ENCODE data around the gene NOL6.

NOL6 gene

DNA sequence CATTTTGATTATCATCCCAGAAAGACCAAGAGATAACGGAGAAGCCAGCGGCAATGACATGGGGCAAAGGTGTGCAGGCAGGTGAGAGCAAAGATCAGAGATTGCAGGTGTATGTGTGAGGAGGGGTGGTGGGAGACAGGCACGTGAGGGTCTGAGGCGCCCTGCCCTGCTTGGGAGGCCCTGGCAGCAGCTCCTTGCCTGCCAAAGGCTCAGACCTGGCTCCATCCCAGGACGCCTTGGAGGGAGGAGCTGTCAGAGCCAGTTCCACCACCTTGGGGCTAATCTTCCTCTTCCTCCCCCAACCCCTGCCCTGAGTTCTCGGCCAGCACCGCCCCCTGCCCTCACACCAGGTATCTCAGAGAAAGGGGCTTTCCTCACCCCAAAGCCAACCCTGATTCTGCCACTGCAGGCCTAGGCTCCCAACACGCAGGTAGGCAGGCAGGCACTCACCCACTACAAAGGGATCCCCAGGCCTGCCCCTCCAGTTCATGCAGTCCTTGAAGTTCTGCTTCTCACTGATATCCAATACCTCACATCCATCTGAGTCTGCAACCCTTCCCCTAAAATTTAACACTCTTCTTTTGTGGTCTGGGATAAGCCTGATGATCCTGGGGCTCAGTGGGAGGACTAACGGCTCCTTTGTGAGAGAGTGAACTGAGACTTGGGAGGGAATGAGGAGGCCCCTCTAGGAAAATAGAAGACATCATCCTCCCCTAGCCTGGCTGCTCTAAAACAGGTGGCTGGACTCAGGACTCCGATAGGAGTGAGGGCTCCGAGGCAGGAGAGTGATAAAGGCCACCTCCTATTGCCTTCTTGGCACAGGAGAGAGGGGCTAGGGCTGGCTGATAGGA lies 28.1 kb downstream of the NOL6 start:
- H3K4me3 ChIP-seq (ENCODE audit: insufficient read depth, low read depth, low read length) = no peak overlapping the region
- no peaks in the 10 kb centered on the region for H3K9me3 ChIP-seq (ENCODE audit: control insufficient read depth, low read length)
- H3K4me1 ChIP-seq (ENCODE audit: control insufficient read depth, insufficient read depth, low read length) = peaks cover 17% of the 10 kb centered on the region
- H3K36me3 ChIP-seq (ENCODE audit: control insufficient read depth, insufficient read depth, low read length) = no peaks in the 10 kb centered on the region
- H3K27me3 ChIP-seq (ENCODE audit: control insufficient read depth, insufficient read depth, low read length, poor library complexity, severe bottlenecking) = peaks cover 32% of the 10 kb centered on the region
- WGBS, 2 experiments = 63 to 70% methylated on average over 11 of the region's 11 CpGs
- no peak overlapping the region for H3K27ac ChIP-seq (ENCODE audit: insufficient read depth, low read depth, low read length, poor library complexity, severe bottlenecking)

DNA sequence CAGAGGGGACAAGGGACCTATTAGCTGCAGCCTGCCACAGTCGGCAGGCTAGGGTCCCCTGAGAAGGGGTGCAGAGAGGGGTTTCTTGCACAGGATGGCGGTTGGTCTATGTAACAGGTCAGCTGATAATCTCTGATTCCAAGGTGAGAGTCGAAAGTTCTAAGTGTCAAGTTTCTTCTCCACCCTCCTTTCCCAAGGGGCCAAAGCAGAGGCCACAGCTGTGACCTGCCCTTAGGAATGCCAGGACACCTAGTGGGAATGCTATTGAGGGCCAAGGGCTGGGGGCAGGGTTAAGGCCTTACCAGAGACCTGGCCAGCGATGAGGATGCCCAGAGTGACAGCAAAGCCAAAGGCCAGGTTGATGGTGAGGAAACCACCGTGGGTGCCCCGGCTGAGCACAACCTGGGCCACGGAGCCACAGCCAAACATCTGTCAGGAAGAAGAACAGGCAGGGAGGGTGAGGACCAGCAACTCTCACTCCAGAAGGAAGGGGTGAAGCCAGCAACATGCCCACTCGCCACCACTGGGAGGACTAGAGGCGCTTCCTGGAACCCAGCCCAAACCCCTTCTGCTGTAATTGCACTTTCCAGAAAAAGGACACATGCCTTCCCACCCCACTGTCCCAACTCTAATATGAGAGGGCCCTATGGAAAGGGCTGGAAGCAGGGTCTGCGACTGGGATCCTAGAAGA lies 30.1 kb downstream of the NOL6 start:
- Histone ChIP-seq H3K27me3 (ENCODE audit: control insufficient read depth, insufficient read depth, low read length, poor library complexity, severe bottlenecking) (peaks cover 28% of the 10 kb centered on the region), H3K9me3 (ENCODE audit: control insufficient read depth, low read length) (no peaks in the 10 kb centered on the region), H3K36me3 (ENCODE audit: control insufficient read depth, insufficient read depth, low read length) (no peaks in the 10 kb centered on the region), H3K27ac (ENCODE audit: insufficient read depth, low read depth, low read length, poor library complexity, severe bottlenecking) (no peak overlapping the region), H3K4me3 (ENCODE audit: insufficient read depth, low read depth, low read length) (no peak overlapping the region), H3K4me1 (ENCODE audit: control insufficient read depth, insufficient read depth, low read length) (peaks cover 17% of the 10 kb centered on the region)
- 83 to 84% methylated on average over 10 of the region's 10 CpGs for WGBS, 2 experiments

DNA sequence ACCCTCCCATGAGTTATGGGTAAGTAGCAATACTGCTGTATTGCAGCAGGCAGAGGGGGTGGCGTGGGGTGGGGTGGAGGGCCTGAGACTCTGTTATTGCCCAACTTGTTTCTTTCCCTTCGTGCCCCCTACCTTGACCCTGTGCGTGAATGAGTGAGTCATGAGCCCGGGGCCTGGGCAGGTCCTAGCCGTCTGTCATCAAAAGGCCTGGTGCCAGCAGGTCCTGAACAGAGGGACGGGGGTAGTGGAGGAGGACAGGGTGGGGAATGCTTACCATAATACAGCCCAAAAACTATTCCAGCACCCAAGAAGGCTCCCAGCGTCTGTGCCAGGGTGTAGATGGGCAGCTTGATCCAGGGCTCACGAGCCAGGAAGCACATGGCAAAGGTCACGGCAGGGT lies 30.7 kb downstream of the NOL6 start:
- WGBS, 2 experiments = 88 to 92% methylated on average over 9 of the region's 9 CpGs
- H3K36me3 ChIP-seq (ENCODE audit: control insufficient read depth, insufficient read depth, low read length) = no peaks in the 10 kb centered on the region
- no peaks in the 10 kb centered on the region for H3K9me3 ChIP-seq (ENCODE audit: control insufficient read depth, low read length)
- H3K27me3 ChIP-seq (ENCODE audit: control insufficient read depth, insufficient read depth, low read length, poor library complexity, severe bottlenecking) = peaks cover 22% of the 10 kb centered on the region
- peaks cover 17% of the 10 kb centered on the region for H3K4me1 ChIP-seq (ENCODE audit: control insufficient read depth, insufficient read depth, low read length)
- no peak overlapping the region for H3K4me3 ChIP-seq (ENCODE audit: insufficient read depth, low read depth, low read length)
- no peak overlapping the region for H3K27ac ChIP-seq (ENCODE audit: insufficient read depth, low read depth, low read length, poor library complexity, severe bottlenecking)

DNA sequence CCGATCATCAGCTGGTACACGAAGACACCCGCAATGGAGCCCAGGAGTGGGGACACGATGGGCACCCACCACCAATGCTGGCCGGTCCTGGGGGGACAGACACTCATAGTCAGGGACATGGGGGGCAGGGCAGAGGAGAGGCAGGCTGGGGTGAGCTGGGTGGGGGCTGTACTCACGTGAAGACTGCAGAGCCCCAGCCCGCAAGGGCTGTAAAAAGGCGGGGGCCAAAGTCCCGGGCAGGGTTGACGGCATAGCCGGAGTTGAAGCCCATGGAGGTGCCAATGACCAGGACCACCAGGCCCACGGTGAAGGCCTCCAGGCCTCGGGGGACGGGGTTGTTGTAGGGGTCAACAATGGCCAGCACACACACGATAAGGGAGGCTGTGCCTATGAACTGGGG lies 31.6 kb downstream of the NOL6 start:
- Histone ChIP-seq H3K27ac (ENCODE audit: insufficient read depth, low read depth, low read length, poor library complexity, severe bottlenecking) (no peak overlapping the region), H3K4me1 (ENCODE audit: control insufficient read depth, insufficient read depth, low read length) (peaks cover 14% of the 10 kb centered on the region), H3K4me3 (ENCODE audit: insufficient read depth, low read depth, low read length) (no peak overlapping the region), H3K36me3 (ENCODE audit: control insufficient read depth, insufficient read depth, low read length) (no peaks in the 10 kb centered on the region), H3K27me3 (ENCODE audit: control insufficient read depth, insufficient read depth, low read length, poor library complexity, severe bottlenecking) (peaks cover 13% of the 10 kb centered on the region), H3K9me3 (ENCODE audit: control insufficient read depth, low read length) (no peaks in the 10 kb centered on the region)
- WGBS, 2 experiments = 94% methylated on average over 15 of the region's 15 CpGs

DNA sequence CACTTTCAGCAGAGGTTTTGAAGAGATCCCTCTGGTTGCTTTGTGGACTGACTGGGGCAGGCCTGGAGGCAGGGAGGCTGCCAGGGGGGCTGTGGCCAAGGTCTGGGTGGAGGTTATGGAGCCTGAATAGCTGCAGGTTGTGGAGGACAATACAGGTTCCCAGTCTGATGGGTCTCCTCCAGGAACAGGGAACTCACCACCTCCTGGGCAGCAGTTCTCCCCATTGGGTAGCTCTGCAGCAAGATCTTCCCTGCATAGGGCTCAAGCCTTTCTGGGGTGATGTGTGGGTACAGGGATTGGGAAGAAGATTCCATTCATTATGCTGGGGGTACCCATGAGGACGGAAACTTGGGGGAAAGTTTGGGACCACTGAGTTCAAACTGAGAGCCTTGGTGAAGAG lies 33.1 kb downstream of the NOL6 start:
- 88 to 89% methylated on average over 1 of the region's 1 CpG for WGBS, 2 experiments
- H3K27ac ChIP-seq (ENCODE audit: insufficient read depth, low read depth, low read length, poor library complexity, severe bottlenecking) = no peak overlapping the region
- no peaks in the 10 kb centered on the region for H3K9me3 ChIP-seq (ENCODE audit: control insufficient read depth, low read length)
- no peak overlapping the region for H3K4me3 ChIP-seq (ENCODE audit: insufficient read depth, low read depth, low read length)
- no peaks in the 10 kb centered on the region for H3K36me3 ChIP-seq (ENCODE audit: control insufficient read depth, insufficient read depth, low read length)
- peaks cover 7% of the 10 kb centered on the region for H3K4me1 ChIP-seq (ENCODE audit: control insufficient read depth, insufficient read depth, low read length)
- H3K27me3 ChIP-seq (ENCODE audit: control insufficient read depth, insufficient read depth, low read length, poor library complexity, severe bottlenecking) = no peaks in the 10 kb centered on the region

DNA sequence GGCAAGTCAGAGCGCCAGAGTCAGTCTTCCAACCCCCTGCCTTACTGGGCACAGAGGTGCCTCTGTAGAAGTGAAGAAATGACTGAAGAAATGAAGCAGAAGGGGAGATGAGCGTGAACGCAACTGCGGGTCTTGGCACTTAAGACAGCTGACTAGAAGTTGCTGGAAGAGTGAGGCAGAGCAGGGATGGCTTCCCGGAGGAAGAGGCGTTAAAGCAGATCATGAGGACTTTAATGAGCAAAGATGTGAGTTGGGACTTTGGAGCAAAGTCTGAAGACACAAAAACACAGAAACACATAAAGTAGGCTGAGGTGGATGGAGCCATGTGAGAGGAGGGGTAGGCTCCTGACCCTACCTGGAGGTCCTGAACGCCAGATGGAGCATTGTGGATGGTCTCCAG lies 33.5 kb downstream of the NOL6 start:
- Histone ChIP-seq H3K4me3 (ENCODE audit: insufficient read depth, low read depth, low read length) (no peak overlapping the region), H3K27ac (ENCODE audit: insufficient read depth, low read depth, low read length, poor library complexity, severe bottlenecking) (no peak overlapping the region), H3K4me1 (ENCODE audit: control insufficient read depth, insufficient read depth, low read length) (peaks cover 3% of the 10 kb centered on the region), H3K9me3 (ENCODE audit: control insufficient read depth, low read length) (no peaks in the 10 kb centered on the region), H3K36me3 (ENCODE audit: control insufficient read depth, insufficient read depth, low read length) (no peaks in the 10 kb centered on the region), H3K27me3 (ENCODE audit: control insufficient read depth, insufficient read depth, low read length, poor library complexity, severe bottlenecking) (no peaks in the 10 kb centered on the region)
- 94% methylated on average over 7 of the region's 7 CpGs for WGBS, 2 experiments

DNA sequence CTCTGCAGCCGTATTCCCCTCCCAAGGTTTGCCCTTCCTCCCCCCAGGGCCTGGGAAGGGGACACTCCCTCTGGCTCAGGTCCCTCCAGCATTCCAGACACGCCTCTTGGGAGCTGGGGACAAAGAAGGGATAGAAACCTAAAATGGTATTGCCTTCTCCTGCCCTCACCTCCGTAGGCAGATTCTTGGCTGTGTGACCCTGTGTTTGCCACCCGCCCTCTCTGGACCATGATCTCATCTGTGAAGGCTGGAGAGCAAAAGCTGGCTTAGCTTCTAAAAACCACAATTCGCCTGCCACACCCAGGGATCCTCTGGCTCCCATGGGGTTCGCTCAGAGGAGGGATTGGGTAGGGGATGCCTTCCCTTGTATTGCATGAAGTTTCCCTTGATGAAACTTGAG lies 34.0 kb downstream of the NOL6 start:
- Histone ChIP-seq H3K36me3 (ENCODE audit: control insufficient read depth, insufficient read depth, low read length) (no peaks in the 10 kb centered on the region), H3K9me3 (ENCODE audit: control insufficient read depth, low read length) (no peaks in the 10 kb centered on the region), H3K27ac (ENCODE audit: insufficient read depth, low read depth, low read length, poor library complexity, severe bottlenecking) (no peak overlapping the region), H3K4me1 (ENCODE audit: control insufficient read depth, insufficient read depth, low read length) (no peaks in the 10 kb centered on the region), H3K27me3 (ENCODE audit: control insufficient read depth, insufficient read depth, low read length, poor library complexity, severe bottlenecking) (no peaks in the 10 kb centered on the region), H3K4me3 (ENCODE audit: insufficient read depth, low read depth, low read length) (no peak overlapping the region)
- 76 to 77% methylated on average over 6 of the region's 6 CpGs for WGBS, 2 experiments

DNA sequence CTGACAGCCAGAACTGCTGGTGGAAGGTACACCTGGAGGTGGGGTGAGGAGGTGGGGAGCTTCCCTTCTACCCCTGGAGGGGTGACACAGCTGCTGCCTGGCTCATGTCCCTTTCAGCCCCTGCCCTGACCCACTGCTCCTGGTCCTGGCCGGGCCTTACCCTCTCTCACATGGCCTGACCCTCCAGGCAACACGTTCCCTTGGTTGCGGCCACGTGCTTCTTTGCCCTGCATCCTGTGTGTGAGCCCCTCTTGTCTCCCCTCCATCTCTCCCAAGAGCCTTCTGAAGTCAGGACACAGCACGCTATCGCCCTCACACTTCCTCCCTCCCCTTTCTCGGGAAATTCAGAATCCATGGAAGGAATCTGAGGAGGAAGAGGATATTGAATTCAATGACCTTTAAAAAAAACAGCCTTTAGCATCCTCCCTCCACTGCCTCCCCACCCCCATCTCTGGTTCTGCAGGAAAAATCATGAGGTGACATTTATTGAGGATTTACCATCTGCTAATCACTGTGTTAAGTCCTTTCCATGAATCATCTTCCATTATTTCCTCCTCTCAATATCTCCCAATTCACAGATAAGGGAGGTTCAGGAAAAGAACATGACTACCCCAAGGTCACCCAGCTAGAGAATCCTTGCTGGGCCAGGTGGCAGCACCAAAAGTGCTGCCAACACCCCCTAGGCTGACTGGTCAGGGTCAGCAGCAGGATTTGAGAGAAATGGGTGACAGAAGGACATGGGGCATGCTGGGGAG lies 34.6 kb downstream of the NOL6 start:
- no peaks in the 10 kb centered on the region for H3K27me3 ChIP-seq (ENCODE audit: control insufficient read depth, insufficient read depth, low read length, poor library complexity, severe bottlenecking)
- no peak overlapping the region for H3K27ac ChIP-seq (ENCODE audit: insufficient read depth, low read depth, low read length, poor library complexity, severe bottlenecking)
- WGBS, 2 experiments = 81 to 85% methylated on average over 6 to 7 of the region's 7 CpGs
- no peaks in the 10 kb centered on the region for H3K9me3 ChIP-seq (ENCODE audit: control insufficient read depth, low read length)
- H3K4me3 ChIP-seq (ENCODE audit: insufficient read depth, low read depth, low read length) = no peak overlapping the region
- no peaks in the 10 kb centered on the region for H3K36me3 ChIP-seq (ENCODE audit: control insufficient read depth, insufficient read depth, low read length)
- no peaks in the 10 kb centered on the region for H3K4me1 ChIP-seq (ENCODE audit: control insufficient read depth, insufficient read depth, low read length)

DNA sequence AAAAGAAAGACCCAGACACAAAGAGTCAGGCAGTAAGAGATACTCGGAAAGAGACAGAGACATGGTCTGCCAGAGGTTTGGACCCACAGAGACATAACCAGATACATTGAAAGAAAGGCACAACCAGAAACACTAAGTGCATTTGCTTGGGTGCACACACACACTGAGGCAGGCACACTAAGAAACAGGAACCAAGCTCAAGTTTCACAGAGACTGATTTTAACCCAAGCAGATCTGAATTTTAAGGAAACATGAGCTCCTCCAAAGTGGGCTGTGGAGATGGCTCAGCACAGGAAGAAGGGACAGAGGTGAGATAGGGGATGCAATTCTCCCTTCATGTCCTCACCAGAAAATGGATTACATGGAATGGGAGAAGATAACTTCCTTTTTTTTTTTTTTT lies 35.8 kb downstream of the NOL6 start:
- Histone ChIP-seq H3K27ac (ENCODE audit: insufficient read depth, low read depth, low read length, poor library complexity, severe bottlenecking) (no peak overlapping the region), H3K9me3 (ENCODE audit: control insufficient read depth, low read length) (no peaks in the 10 kb centered on the region), H3K4me1 (ENCODE audit: control insufficient read depth, insufficient read depth, low read length) (no peaks in the 10 kb centered on the region), H3K27me3 (ENCODE audit: control insufficient read depth, insufficient read depth, low read length, poor library complexity, severe bottlenecking) (no peaks in the 10 kb centered on the region), H3K4me3 (ENCODE audit: insufficient read depth, low read depth, low read length) (no peak overlapping the region), H3K36me3 (ENCODE audit: control insufficient read depth, insufficient read depth, low read length) (no peaks in the 10 kb centered on the region)
- WGBS, 2 experiments = 88 to 89% methylated on average over 1 of the region's 1 CpG

DNA sequence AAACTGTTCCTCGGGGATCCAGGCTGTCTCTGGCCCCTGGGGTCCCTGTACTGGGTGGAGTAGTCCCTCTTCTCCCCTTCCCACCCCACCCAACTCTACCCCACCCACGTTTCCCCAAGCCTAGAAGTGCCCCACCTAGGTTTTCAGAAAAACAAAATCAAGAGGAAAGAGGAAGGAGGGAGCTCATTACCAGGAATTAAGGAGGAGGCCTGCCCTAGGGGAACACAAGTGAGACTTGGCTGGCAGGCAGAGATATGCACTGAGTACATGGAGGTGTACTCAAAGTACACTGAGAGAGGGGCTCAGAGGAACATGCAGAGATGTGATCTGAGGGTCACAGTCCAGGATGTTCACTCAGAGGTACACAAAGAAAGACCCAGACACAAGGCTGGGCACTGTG lies 36.5 kb downstream of the NOL6 start:
- Histone ChIP-seq H3K36me3 (ENCODE audit: control insufficient read depth, insufficient read depth, low read length) (no peaks in the 10 kb centered on the region), H3K27me3 (ENCODE audit: control insufficient read depth, insufficient read depth, low read length, poor library complexity, severe bottlenecking) (no peaks in the 10 kb centered on the region), H3K4me3 (ENCODE audit: insufficient read depth, low read depth, low read length) (no peak overlapping the region), H3K27ac (ENCODE audit: insufficient read depth, low read depth, low read length, poor library complexity, severe bottlenecking) (no peak overlapping the region), H3K4me1 (ENCODE audit: control insufficient read depth, insufficient read depth, low read length) (no peaks in the 10 kb centered on the region), H3K9me3 (ENCODE audit: control insufficient read depth, low read length) (no peaks in the 10 kb centered on the region)
- 75 to 91% methylated on average over 1 to 2 of the region's 2 CpGs for WGBS, 2 experiments

All from ectodermal cell (in vitro differentiated cells).